K562 (cell line): ENCODE results near the gene USP4. TPM values are rescaled to one million over a fixed set of nuclear protein-coding genes. Genes with fewer than 3 reads are reported as not detected.

Source experiments
- BRD9 ChIP-seq: fragments of 450-650 bp; IDR thresholded peaks from 2 replicates; pipeline ENCODE4 v1.6.1; 2018; ENCODE audit warnings: low read depth; ENCODE audit not compliant: partially characterized antibody
- KAT8 ChIP-seq: fragments of 450-650 bp; IDR thresholded peaks from 2 replicates; pipeline ENCODE4 v1.6.1; 2016; ENCODE audit warnings: low read depth, mild to moderate bottlenecking
- NRF1 ChIP-seq, 2 experiments: fragments of 450-650 bp; IDR thresholded peaks in 1 of 2; conservative IDR thresholded peaks in 1 of 2; 2 replicates each; pipeline ENCODE4 v1.6.1; 2014; ENCODE audit warnings: mild to moderate bottlenecking in 2 of 2
- YY1 ChIP-seq, 3 experiments: IDR thresholded peaks; 2 replicates each; pipeline ENCODE4 v1.6.1; 2011; ENCODE audit warnings: low read length in 2 of 3, mild to moderate bottlenecking in 2 of 3, moderate library complexity in 2 of 3, borderline replicate concordance in 1 of 3, control low read depth in 1 of 3, low read depth in 1 of 3; ENCODE audit not compliant: insufficient read depth in 3 of 3, insufficient replicate concordance in 2 of 3, control insufficient read depth in 1 of 3, insufficient read length in 1 of 3; ENCODE audit errors: extremely low read depth in 1 of 3
- polyA plus RNA-seq, 8 experiments: library from polyadenylated mRNA; depleted of rRNA in 4 of 8; stranded (reverse) in 5 of 8; unstranded in 3 of 8; fragments of >200 nt; fragmentation: Nextera tagmentation in 2 of 8; fragmentation: Illumina TruSeq in 1 of 8; extraction: Ambion mirVana in 2 of 8; extraction: Trizol in 1 of 8; gene quantifications; 2 replicates each; pipeline versions ENCODE4 v1.2.1 to v1.2.3, GENCODE V29; 2011 to 2014; ENCODE audit warnings: inconsistent platforms in 1 of 8, missing spikeins in 1 of 8
- total RNA-seq, 7 experiments: library from RNA; depleted of rRNA in 6 of 7; stranded (reverse); fragments of >200 nt in 6 of 7; fragmentation: Illumina TruSeq in 2 of 7; extraction: Trizol in 2 of 7; gene quantifications; 2 replicates each; pipeline versions ENCODE4 v1.2.1 to v1.2.3, GENCODE V29; 2011 to 2021; ENCODE audit warnings: low replicate concordance in 1 of 7
- TF ChIP-seq, protein P1 (sequence below): sonication (generic); formaldehyde crosslinking; IDR thresholded peaks from 2 replicates; pipeline ENCODE4 v1.8.0; 2022; ENCODE audit warnings: mild to moderate bottlenecking, missing genetic modification reagents
- TF ChIP-seq, protein P2 (sequence below): fragments of 200-800 bp; sonication (Bioruptor generic); IDR thresholded peaks from 2 replicates; pipeline ENCODE4 v1.6.1; 2017; ENCODE audit warnings: missing genetic modification characterization, missing compliant biosample characterization
- TF ChIP-seq, protein P3 (sequence below): fragments of 450-650 bp; IDR thresholded peaks from 2 replicates; pipeline ENCODE4 v1.6.1; 2017; ENCODE audit warnings: antibody characterized with exemption, mild to moderate bottlenecking
- TF ChIP-seq, protein P4 (sequence below): sonication (generic); formaldehyde crosslinking; IDR thresholded peaks from 2 replicates; pipeline ENCODE4 v1.9.0; 2022; ENCODE audit warnings: mild to moderate bottlenecking, missing genetic modification reagents

USP4 gene
- total and polyA plus RNA-seq, 9 of the 15 experiments (the other 6 are each of a cell fraction or from before 2014, with no cell fraction given) = 11.8 to 40.4 (median 22.9) TPM

DNA sequence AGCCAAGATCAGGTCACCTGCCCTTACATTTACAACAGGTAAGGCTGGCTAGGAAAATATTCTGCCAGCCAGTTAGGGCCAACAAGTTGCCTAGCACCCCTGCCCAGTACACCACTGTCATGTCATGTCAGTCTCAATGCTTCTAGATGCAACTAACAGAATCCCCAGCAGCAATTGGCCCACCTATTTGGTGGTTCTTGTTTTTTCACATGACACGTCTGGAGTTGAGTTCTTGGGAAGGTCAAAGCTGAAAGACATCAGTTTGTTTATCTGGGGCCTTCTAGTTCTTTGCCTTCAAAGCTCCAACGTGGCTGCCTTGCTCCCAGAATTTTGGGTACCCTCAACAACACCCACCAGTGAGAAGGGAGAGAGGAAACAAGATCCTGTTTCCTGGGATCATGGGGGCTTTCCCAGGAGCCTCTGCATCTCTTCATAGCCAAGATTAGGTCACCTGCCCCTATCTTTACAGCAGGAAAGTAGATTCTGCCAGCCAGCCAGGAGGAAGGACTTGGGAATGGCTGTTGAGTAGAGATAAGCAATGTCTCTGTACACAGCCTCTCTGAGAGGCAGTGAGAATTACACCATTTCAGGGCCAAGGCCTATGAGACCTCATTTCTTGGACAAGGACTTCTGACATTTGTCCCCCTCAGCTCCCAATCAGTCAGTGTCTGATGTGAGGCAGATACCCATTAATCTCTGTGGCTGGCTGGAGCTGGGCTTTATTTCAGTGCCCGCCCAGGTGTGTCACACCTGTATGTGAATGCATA lies 9.7 kb upstream of the USP4 start (continued):
- TF ChIP-seq, protein P1, sequence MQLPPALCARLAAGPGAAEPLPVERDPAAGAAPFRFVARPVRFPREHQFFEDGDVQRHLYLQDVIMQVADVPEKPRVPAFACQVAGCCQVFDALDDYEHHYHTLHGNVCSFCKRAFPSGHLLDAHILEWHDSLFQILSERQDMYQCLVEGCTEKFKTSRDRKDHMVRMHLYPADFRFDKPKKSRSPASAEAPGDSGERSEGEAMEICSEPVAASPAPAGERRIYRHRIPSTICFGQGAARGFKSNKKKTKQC = no peak
- TF ChIP-seq YY1 (IDR thresholded peaks at IDR 0.05; ENCODE audit: borderline replicate concordance in 1 of 3, control insufficient read depth in 1 of 3, extremely low read depth in 1 of 3, insufficient read depth in 3 of 3, insufficient read length in 1 of 3, insufficient replicate concordance in 2 of 3, low read depth in 1 of 3, low read length in 2 of 3) (peak in 1 of 3 experiments; percentile 29), NRF1 (conservative IDR thresholded peaks at IDR 0.05 in 1 of 2, IDR thresholded peaks at IDR 0.05 in 1 of 2) (no peak; a peak in 1 of 4 replicates), KAT8 (no peak), BRD9 (no peak)
- TF ChIP-seq, protein P2, sequence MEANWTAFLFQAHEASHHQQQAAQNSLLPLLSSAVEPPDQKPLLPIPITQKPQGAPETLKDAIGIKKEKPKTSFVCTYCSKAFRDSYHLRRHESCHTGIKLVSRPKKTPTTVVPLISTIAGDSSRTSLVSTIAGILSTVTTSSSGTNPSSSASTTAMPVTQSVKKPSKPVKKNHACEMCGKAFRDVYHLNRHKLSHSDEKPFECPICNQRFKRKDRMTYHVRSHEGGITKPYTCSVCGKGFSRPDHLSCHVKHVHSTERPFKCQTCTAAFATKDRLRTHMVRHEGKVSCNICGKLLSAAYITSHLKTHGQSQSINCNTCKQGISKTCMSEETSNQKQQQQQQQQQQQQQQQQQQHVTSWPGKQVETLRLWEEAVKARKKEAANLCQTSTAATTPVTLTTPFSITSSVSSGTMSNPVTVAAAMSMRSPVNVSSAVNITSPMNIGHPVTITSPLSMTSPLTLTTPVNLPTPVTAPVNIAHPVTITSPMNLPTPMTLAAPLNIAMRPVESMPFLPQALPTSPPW (CRISPR knock-in tag) = peak; percentile 40
- TF ChIP-seq, protein P3, sequence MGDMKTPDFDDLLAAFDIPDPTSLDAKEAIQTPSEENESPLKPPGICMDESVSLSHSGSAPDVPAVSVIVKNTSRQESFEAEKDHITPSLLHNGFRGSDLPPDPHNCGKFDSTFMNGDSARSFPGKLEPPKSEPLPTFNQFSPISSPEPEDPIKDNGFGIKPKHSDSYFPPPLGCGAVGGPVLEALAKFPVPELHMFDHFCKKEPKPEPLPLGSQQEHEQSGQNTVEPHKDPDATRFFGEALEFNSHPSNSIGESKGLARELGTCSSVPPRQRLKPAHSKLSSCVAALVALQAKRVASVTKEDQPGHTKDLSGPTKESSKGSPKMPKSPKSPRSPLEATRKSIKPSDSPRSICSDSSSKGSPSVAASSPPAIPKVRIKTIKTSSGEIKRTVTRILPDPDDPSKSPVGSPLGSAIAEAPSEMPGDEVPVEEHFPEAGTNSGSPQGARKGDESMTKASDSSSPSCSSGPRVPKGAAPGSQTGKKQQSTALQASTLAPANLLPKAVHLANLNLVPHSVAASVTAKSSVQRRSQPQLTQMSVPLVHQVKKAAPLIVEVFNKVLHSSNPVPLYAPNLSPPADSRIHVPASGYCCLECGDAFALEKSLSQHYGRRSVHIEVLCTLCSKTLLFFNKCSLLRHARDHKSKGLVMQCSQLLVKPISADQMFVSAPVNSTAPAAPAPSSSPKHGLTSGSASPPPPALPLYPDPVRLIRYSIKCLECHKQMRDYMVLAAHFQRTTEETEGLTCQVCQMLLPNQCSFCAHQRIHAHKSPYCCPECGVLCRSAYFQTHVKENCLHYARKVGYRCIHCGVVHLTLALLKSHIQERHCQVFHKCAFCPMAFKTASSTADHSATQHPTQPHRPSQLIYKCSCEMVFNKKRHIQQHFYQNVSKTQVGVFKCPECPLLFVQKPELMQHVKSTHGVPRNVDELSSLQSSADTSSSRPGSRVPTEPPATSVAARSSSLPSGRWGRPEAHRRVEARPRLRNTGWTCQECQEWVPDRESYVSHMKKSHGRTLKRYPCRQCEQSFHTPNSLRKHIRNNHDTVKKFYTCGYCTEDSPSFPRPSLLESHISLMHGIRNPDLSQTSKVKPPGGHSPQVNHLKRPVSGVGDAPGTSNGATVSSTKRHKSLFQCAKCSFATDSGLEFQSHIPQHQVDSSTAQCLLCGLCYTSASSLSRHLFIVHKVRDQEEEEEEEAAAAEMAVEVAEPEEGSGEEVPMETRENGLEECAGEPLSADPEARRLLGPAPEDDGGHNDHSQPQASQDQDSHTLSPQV = peak; percentile 84
- TF ChIP-seq, protein P4, sequence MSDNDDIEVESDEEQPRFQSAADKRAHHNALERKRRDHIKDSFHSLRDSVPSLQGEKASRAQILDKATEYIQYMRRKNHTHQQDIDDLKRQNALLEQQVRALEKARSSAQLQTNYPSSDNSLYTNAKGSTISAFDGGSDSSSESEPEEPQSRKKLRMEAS (CRISPR knock-in tag) = no peak
